A673 (cell line): Measurements from ENCODE around the gene CUX1. TPM values are rescaled to one million over a fixed set of nuclear protein-coding genes. Genes with fewer than 3 reads are reported as not detected.

Source experiments
- BruUV-seq: library from RNA; stranded (reverse); fragments of 400-500 nt; replicated peaks from 2 replicates; lab custom pipeline; 2021; lab: Mats Ljungman, UMichigan
- CTCF ChIA-PET: fragments of 300-600 bp; sonication (Branson Sonifier 250); formaldehyde crosslinking; loops from one replicate; lab custom pipeline; 2022; ENCODE audit warnings: antibody characterized with exemption; lab: Charles Lee
- POLR2A ChIA-PET: fragments of 300-600 bp; sonication (Branson Sonifier 250); formaldehyde crosslinking; loops from one replicate; lab custom pipeline; 2022; ENCODE audit warnings: antibody characterized with exemption; ENCODE audit not compliant: low non-redundant PET; lab: Charles Lee
- DNase-seq: peaks from one replicate; pipeline ENCODE4 v3.0.0-alpha.2; 2015; ENCODE audit warnings: low spot score
- H3K27ac ChIP-seq: fragments of 200-600 bp; sonication (generic); 2 replicates; pipeline ENCODE4 v1.5.1; 2016; ENCODE audit warnings: mixed run types, low read depth, mild to moderate bottlenecking, mixed read lengths, antibody characterized with exemption, low read length; ENCODE audit not compliant: poor library complexity, severe bottlenecking
- H3K27me3 ChIP-seq: fragments of 200-600 bp; sonication (generic); replicated peaks from 2 replicates; pipeline ENCODE4 v1.6.1; 2017; ENCODE audit warnings: mixed run types, low read depth, mild to moderate bottlenecking, mixed read lengths, antibody characterized with exemption, low read length; ENCODE audit not compliant: insufficient read depth, poor library complexity
- H3K36me3 ChIP-seq: fragments of 200-600 bp; sonication (generic); 2 replicates; pipeline ENCODE4 v1.6.1; 2016; ENCODE audit warnings: mixed run types, mild to moderate bottlenecking, mixed read lengths, antibody characterized with exemption, low read length; ENCODE audit not compliant: insufficient read depth, poor library complexity, severe bottlenecking
- H3K4me1 ChIP-seq: fragments of 200-600 bp; sonication (generic); 2 replicates; pipeline ENCODE4 v1.6.1; 2017; ENCODE audit warnings: mixed run types, mild to moderate bottlenecking, mixed read lengths, antibody characterized with exemption, low read length; ENCODE audit not compliant: insufficient read depth, poor library complexity, severe bottlenecking
- H3K4me3 ChIP-seq: fragments of 200-600 bp; sonication (generic); 2 replicates; pipeline ENCODE4 v1.5.1; 2016; ENCODE audit warnings: low read depth, mixed run types, mild to moderate bottlenecking, mixed read lengths, low read length; ENCODE audit not compliant: poor library complexity, severe bottlenecking
- H3K9me3 ChIP-seq: fragments of 200-600 bp; sonication (generic); 2 replicates; pipeline ENCODE4 v1.6.1; 2016; ENCODE audit warnings: mixed run types, low read depth, mild to moderate bottlenecking, mixed read lengths, antibody characterized with exemption, low read length; ENCODE audit not compliant: poor library complexity, severe bottlenecking
- CTCF ChIP-seq: fragments of 300-800, 200-600 bp; sonication (generic); conservative IDR thresholded peaks from 2 replicates; pipeline ENCODE4 v1.5.1; 2017; ENCODE audit warnings: low read depth, mild to moderate bottlenecking, antibody characterized with exemption, low read length, moderate library complexity, mixed read lengths
- EZH2 ChIP-seq: fragments of 200-600 bp; sonication (generic); IDR thresholded peaks from 2 replicates; pipeline ENCODE4 v1.6.1; 2017; ENCODE audit warnings: borderline replicate concordance, low read depth, mild to moderate bottlenecking, mixed read lengths, antibody characterized with exemption, low read length; ENCODE audit not compliant: poor library complexity, severe bottlenecking
- intact Hi-C: fragments of 100-400 bp; cut with micrococcal nuclease; formaldehyde crosslinking; loops from one replicate; pipeline ENCODE4 v1.10.0; 2022; ENCODE audit not compliant: unreplicated experiment
- total RNA-seq: library from RNA; stranded (reverse); gene quantifications from 2 replicates; pipeline ENCODE4 v1.2.3, GENCODE V29; 2021

Gene CUX1
- total RNA-seq, 1 experiment from 2014 or later = 49.4 TPM

- ChIA-PET POLR2A (no interaction called here), CTCF (no interaction called here)
- intact Hi-C loops = no loop called here
- Histone ChIP-seq H3K27ac (no peak overlapping the region), H3K27me3 (no peaks in the 10 kb centered on the region), H3K4me1 (peaks cover 10% of the 10 kb centered on the region), H3K36me3 (peaks cover 3% of the 10 kb centered on the region), H3K9me3 (no peaks in the 10 kb centered on the region), H3K4me3 (no peak overlapping the region)
- BruUV-seq = no TSS peak
- no peak for TF ChIP-seq CTCF
- TF ChIP-seq EZH2 = no peak
- no peak for DNase-seq
These were observed 279.4 kb downstream of the CUX1 start for GRCh38 chr7:102096706-102097427.

- no peaks in the 10 kb centered on the region for H3K9me3 ChIP-seq
- H3K36me3 ChIP-seq = peaks cover 3% of the 10 kb centered on the region
- peaks cover 10% of the 10 kb centered on the region for H3K4me1 ChIP-seq
- intact Hi-C loops = no loop called here
- TF ChIP-seq EZH2 (no peak), CTCF (no peak)
- H3K27ac ChIP-seq = no peak overlapping the region
- no peak for DNase-seq
- BruUV-seq = no TSS peak
- no peaks in the 10 kb centered on the region for H3K27me3 ChIP-seq
- ChIA-PET POLR2A (no interaction called here), CTCF (no interaction called here)
- no peak overlapping the region for H3K4me3 ChIP-seq
These were observed 280.3 kb downstream of the CUX1 start for GRCh38 chr7:102097601-102098161.

- no peak overlapping the region for H3K27ac ChIP-seq
- H3K9me3 ChIP-seq = no peaks in the 10 kb centered on the region
- ChIA-PET POLR2A (no interaction called here), CTCF (no interaction called here)
- no peak overlapping the region for H3K4me3 ChIP-seq
- no peak for DNase-seq
- TF ChIP-seq CTCF (no peak), EZH2 (no peak)
- BruUV-seq = no TSS peak
- no peaks in the 10 kb centered on the region for H3K27me3 ChIP-seq
- intact Hi-C loops = no loop called here
- peaks cover 3% of the 10 kb centered on the region for H3K36me3 ChIP-seq
- H3K4me1 ChIP-seq = peaks cover 2% of the 10 kb centered on the region
These were observed 281.6 kb downstream of the CUX1 start for GRCh38 chr7:102098986-102099385.
